ENCODE data around the gene TEX26. TPM values are rescaled to one million over a fixed set of nuclear protein-coding genes. Genes with fewer than 3 reads are reported as not detected.

The TEX26 gene
- total and polyA plus RNA-seq, 9 of the 15 experiments (the other 6 are each of a cell fraction or from before 2014, with no cell fraction given) = not detected

GRCh38 chr13:30882996-30883766 is 49.3 kb upstream of the TEX26 start:
- H4K20me1 ChIP-seq (replicated peaks; ENCODE audit: control insufficient read depth, insufficient read depth, low read length) = no peaks in the 10 kb centered on the region; the same call in 1 of the 2 replicates
- H3K79me2 ChIP-seq (ENCODE audit: control insufficient read depth, insufficient read depth, low read length) = no peaks in the 10 kb centered on the region
- whole genome bisulfite sequencing (ENCODE audit: insufficient coverage, low coverage, missing lambda C conversion rate) = 0% methylated on average over 13 of the region's 13 CpGs
- in situ Hi-C loops (cut with MboI) (no loop called here), intact Hi-C loops (cut with micrococcal nuclease) (no loop called here)
- H3K36me3 ChIP-seq (ENCODE audit: control insufficient read depth, insufficient read depth, low read length) = no peaks in the 10 kb centered on the region
- H3K4me3 ChIP-seq = no peak overlapping the region
- FAIRE-seq (no peak), DNase-seq (ENCODE audit: extremely low read depth in 1 of 4, low spot score in 3 of 4) (no peak), ATAC-seq (no peak)
- no peak overlapping the region for H3K9ac ChIP-seq (ENCODE audit: insufficient read depth in 1 of 2, low read depth in 2 of 2, low read length in 2 of 2)
- ChIA-PET CTCF (ENCODE audit: low intra/inter-chr PET ratio) (no interaction called here), POLR2A (no interaction called here)
- no peak for TF ChIP-seq EGR1 (conservative IDR thresholded peaks at IDR 0.05)
- no peak for TF ChIP-seq ZNF551 (CRISPR knock-in tag; IDR thresholded peaks at IDR 0.05)
- no peak for TF ChIP-seq ZNF785 (CRISPR knock-in tag; IDR thresholded peaks at IDR 0.05)
- no peak for TF ChIP-seq ZC3H11A (IDR thresholded peaks at IDR 0.05; ENCODE audit: low read depth, low read length)
- no peak for TF ChIP-seq FOSL1 (tag; conservative IDR thresholded peaks at IDR 0.05)
- TF ChIP-seq CEBPB (tag; IDR thresholded peaks at IDR 0.05) = no peak
- no peak for TF ChIP-seq ZNF561 (CRISPR knock-in tag; conservative IDR thresholded peaks at IDR 0.05)
- TF ChIP-seq ESRRA (IDR thresholded peaks at IDR 0.05; ENCODE audit: borderline replicate concordance, low read depth) = no peak
- TF ChIP-seq CREB5 (CRISPR knock-in tag; IDR thresholded peaks at IDR 0.05) = no peak
- no peak for TF ChIP-seq ZNF583 (CRISPR knock-in tag; IDR thresholded peaks at IDR 0.05)
- TF ChIP-seq COPS2 (conservative IDR thresholded peaks at IDR 0.05) = no peak
- no peak for TF ChIP-seq RBM39 (optimal IDR thresholded peaks at IDR 0.05; ENCODE audit: low read depth, low read length)
- TF ChIP-seq SRF (CRISPR knock-in tag; IDR thresholded peaks at IDR 0.05) = no peak
- TF ChIP-seq HOXB6 (CRISPR knock-in tag; IDR thresholded peaks at IDR 0.05; ENCODE audit: borderline replicate concordance) = no peak
- no peak overlapping the region for H3K27ac ChIP-seq (ENCODE audit: extremely low read depth, low read depth, low read length)
- H2AFZ ChIP-seq (ENCODE audit: low read depth, low read length) = no peak overlapping the region
- peaks cover 3% of the 10 kb centered on the region for H3K9me1 ChIP-seq (ENCODE audit: control insufficient read depth, insufficient read depth, low read length)
- H3K4me1 ChIP-seq (replicated peaks in 1 of 2; ENCODE audit: control insufficient read depth in 2 of 2, insufficient read depth in 2 of 2, low read length in 2 of 2) = no peaks in the 10 kb centered on the region
- H3K27me3 ChIP-seq (ENCODE audit: control insufficient read depth in 2 of 2, insufficient read depth in 2 of 2, low read length in 2 of 2) = no peaks in the 10 kb centered on the region; a peak in 1 of 5 replicates
- H3K9me3 ChIP-seq (replicated peaks; ENCODE audit: control insufficient read depth, insufficient read depth, low read depth, low read length) = no peaks in the 10 kb centered on the region
- no peak overlapping the region for H3K4me2 ChIP-seq (ENCODE audit: insufficient read depth, low read length)
- no TSS peak for BruUV-seq (replicated peaks)

All from K562 (cell line).